HCT116 (cell line): Measurements from ENCODE around the gene TPPP2. TPM values are rescaled to one million over a fixed set of nuclear protein-coding genes. Genes with fewer than 3 reads are reported as not detected.
A peak's percentile ranks its signal among the peaks of the same experiment; 100 is the strongest.

ENCODE experiments used
- ATAC-seq: fragments of 200-7000 bp; cut with Tn5 transposase; 2 replicates; pipeline ENCODE4 v1.9.1; 2020; ENCODE audit warnings: mild to moderate bottlenecking, moderate library complexity
- BruUV-seq: library from RNA; stranded (reverse); fragments of 400-500 nt; replicated peaks from 2 replicates; lab custom pipeline; 2021; lab: Mats Ljungman, UMichigan
- CTCF ChIA-PET: fragments of 300-600 bp; sonication (Branson Sonifier 250); formaldehyde crosslinking; loops from one replicate; lab custom pipeline; 2021; ENCODE audit warnings: antibody characterized with exemption; lab: Charles Lee
- POLR2A ChIA-PET: fragments of 300-600, 350-600 bp; sonication (Branson Sonifier 250); formaldehyde crosslinking; loops from one replicate; lab custom pipeline; 2021; ENCODE audit warnings: antibody characterized with exemption; lab: Charles Lee
- RAD21 ChIA-PET, 2 experiments: fragments of 300-600 bp; sonication (Branson Sonifier 250); formaldehyde crosslinking; loops; one replicate each; lab custom pipeline; 2023; ENCODE audit warnings: low total read pairs in 2 of 2; ENCODE audit not compliant: uncharacterized antibody in 2 of 2, unreplicated experiment in 2 of 2, low non-redundant PET in 1 of 2; lab: Charles Lee
- DNase-seq: peaks from one replicate; pipeline ENCODE4 v3.0.0-alpha.2; 2010; ENCODE audit warnings: low read depth, low spot score
- H2AFZ ChIP-seq: fragments of 200-600 bp; shearing (Covaris generic), sonication (generic); 2 replicates; pipeline ENCODE4 v1.6.1; 2017; ENCODE audit warnings: low read depth, mixed run types, mixed read lengths, antibody characterized with exemption, low read length; ENCODE audit not compliant: poor library complexity, severe bottlenecking
- H3K27ac ChIP-seq: 2 replicates; pipeline ENCODE4 v1.5.1; 2012; ENCODE audit warnings: low read depth, low read length
- H3K27me3 ChIP-seq: fragments of 200-600 bp; sonication (generic); 2 replicates; pipeline ENCODE4 v1.6.1; 2016; ENCODE audit warnings: mixed run types, low read length, mixed read lengths; ENCODE audit not compliant: insufficient read depth
- H3K36me3 ChIP-seq, 2 experiments: fragments of 200-500 bp in 1 of 2; fragments of 200-600 bp in 1 of 2; sonication (Bioruptor generic) in 1 of 2; sonication (generic) in 1 of 2; 2 replicates each; pipeline versions ENCODE4 v1.5.1 to v1.6.1; 2014 to 2016; ENCODE audit warnings: low read length in 2 of 2, inconsistent platforms in 1 of 2, mixed read lengths in 1 of 2, mixed run types in 1 of 2; ENCODE audit not compliant: insufficient read depth in 2 of 2, control insufficient read depth in 1 of 2
- H3K4me1 ChIP-seq, 2 experiments: fragments of 200-600 bp in 1 of 2; sonication (generic) in 1 of 2; 2 replicates each; pipeline versions ENCODE4 v1.5.1 to v1.6.1; 2012 to 2017; ENCODE audit warnings: low read length in 2 of 2, inconsistent platforms in 1 of 2, mild to moderate bottlenecking in 1 of 2, mixed read lengths in 1 of 2, mixed run types in 1 of 2, moderate library complexity in 1 of 2; ENCODE audit not compliant: insufficient read depth in 2 of 2, control insufficient read depth in 1 of 2
- H3K4me2 ChIP-seq: fragments of 200-600 bp; sonication (generic); 2 replicates; pipeline ENCODE4 v1.6.1; 2017; ENCODE audit warnings: mixed run types, low read length, mixed read lengths
- H3K4me3 ChIP-seq, 2 experiments: fragments of 200-600 bp in 1 of 2; sonication (generic) in 1 of 2; replicated peaks in 1 of 2; 2 replicates each; pipeline ENCODE4 v1.5.1; 2011 to 2016; ENCODE audit warnings: low read length in 2 of 2, control low read depth in 1 of 2, low read depth in 1 of 2, mild to moderate bottlenecking in 1 of 2, mixed read lengths in 1 of 2, mixed run types in 1 of 2
- H3K79me2 ChIP-seq: fragments of 200-600 bp; sonication (generic); 2 replicates; pipeline ENCODE4 v1.6.1; 2017; ENCODE audit warnings: mild to moderate bottlenecking, mixed run types, low read length, moderate library complexity, mixed read lengths; ENCODE audit not compliant: insufficient read depth
- H3K9ac ChIP-seq: fragments of 200-600 bp; sonication (generic); 2 replicates; pipeline ENCODE4 v1.6.1; 2016; ENCODE audit warnings: low read length, mixed read lengths
- H3K9me2 ChIP-seq: fragments of 200-600 bp; sonication (generic), shearing (Covaris generic); 2 replicates; pipeline ENCODE4 v1.6.1; 2017; ENCODE audit warnings: mixed run types, mild to moderate bottlenecking, moderate library complexity; ENCODE audit not compliant: insufficient read depth
- H3K9me3 ChIP-seq, 2 experiments: fragments of 200-500 bp in 1 of 2; fragments of 200-600 bp in 1 of 2; sonication (Bioruptor generic) in 1 of 2; sonication (generic) in 1 of 2; 2 replicates each; pipeline ENCODE4 v1.6.1; 2014 to 2017; ENCODE audit warnings: low read length in 2 of 2, mixed read lengths in 2 of 2, inconsistent platforms in 1 of 2, low read depth in 1 of 2, mild to moderate bottlenecking in 1 of 2, mixed run types in 1 of 2, moderate library complexity in 1 of 2; ENCODE audit not compliant: control insufficient read depth in 1 of 2, insufficient read depth in 1 of 2
- H4K20me1 ChIP-seq: fragments of 200-600 bp; sonication (generic), shearing (Covaris generic); 2 replicates; pipeline ENCODE4 v1.6.1; 2017; ENCODE audit warnings: mixed run types, mild to moderate bottlenecking, moderate library complexity; ENCODE audit not compliant: insufficient read depth
- CEBPB ChIP-seq: IDR thresholded peaks from 2 replicates; pipeline ENCODE4 v1.6.1; 2012; ENCODE audit warnings: low read depth
- CTCF ChIP-seq, 3 experiments: fragments of 200-600 bp in 1 of 3; sonication (generic) in 1 of 3; IDR thresholded peaks in 2 of 3; conservative IDR thresholded peaks in 1 of 3; 2 replicates each; pipeline ENCODE4 v1.5.1; 2012 to 2017; ENCODE audit warnings: low read depth in 2 of 3, low read length in 2 of 3, antibody characterized with exemption in 1 of 3, borderline replicate concordance in 1 of 3, control low read depth in 1 of 3, mild to moderate bottlenecking in 1 of 3, mixed read lengths in 1 of 3, mixed run types in 1 of 3, moderate library complexity in 1 of 3; ENCODE audit not compliant: insufficient read depth in 1 of 3
- EGR1 ChIP-seq: IDR thresholded peaks from 2 replicates; pipeline ENCODE4 v1.6.1; 2012; ENCODE audit warnings: low read depth
- FOSL1 ChIP-seq: IDR thresholded peaks from 2 replicates; pipeline ENCODE4 v1.6.1; 2012; ENCODE audit warnings: low read depth
- JUND ChIP-seq: IDR thresholded peaks from 2 replicates; pipeline ENCODE4 v1.6.1; 2012
- RAD21 ChIP-seq: IDR thresholded peaks from 2 replicates; pipeline ENCODE4 v1.6.1; 2012; ENCODE audit warnings: low read depth, mild to moderate bottlenecking
- REST ChIP-seq: IDR thresholded peaks from 2 replicates; pipeline ENCODE4 v1.6.1; 2012; ENCODE audit warnings: low read depth
- SP1 ChIP-seq: IDR thresholded peaks from 2 replicates; pipeline ENCODE4 v1.6.1; 2012; ENCODE audit warnings: low read depth
- SRF ChIP-seq: IDR thresholded peaks from 2 replicates; pipeline ENCODE4 v1.6.1; 2012; ENCODE audit warnings: low read depth
- ZFX ChIP-seq: fragments of 450-650 bp; IDR thresholded peaks from 2 replicates; pipeline ENCODE4 v1.6.1; 2017
- intact Hi-C: fragments of 100-400 bp; cut with micrococcal nuclease; formaldehyde crosslinking; loops from 2 replicates; pipeline ENCODE4 v1.10.0; 2022
- total RNA-seq: library from RNA; stranded (reverse); gene quantifications from one replicate; pipeline ENCODE4 v1.2.1, GENCODE V29; 2021; ENCODE audit not compliant: unreplicated experiment

Gene TPPP2
- total RNA-seq, 1 experiment from 2014 or later, result not detected

- ChIA-PET CTCF (interaction anchor here (2.5 kb wide), 1 partner anchor 9 kb away, joined by 10 read pairs; no protein-coding TSS in a partner anchor), POLR2A (no interaction called here), RAD21 (no interaction called here)
- Histone ChIP-seq H3K27me3 (no peaks in the 10 kb centered on the region), H3K27ac (no peak overlapping the region), H3K9ac (no peak overlapping the region), H3K9me3 (no peaks in the 10 kb centered on the region), H3K79me2 (no peaks in the 10 kb centered on the region), H3K36me3 (no peaks in the 10 kb centered on the region; a peak in 1 of 4 replicates), H3K9me2 (no peaks in the 10 kb centered on the region)
- DNase-seq, result no peak
- no peak for ATAC-seq
- intact Hi-C loops, result no loop called here
- TF ChIP-seq CTCF (IDR thresholded peaks at IDR 0.05 in 2 of 3, conservative IDR thresholded peaks at IDR 0.05 in 1 of 3; ENCODE audit: borderline replicate concordance in 1 of 3, insufficient read depth in 1 of 3, low read depth in 2 of 3, low read length in 2 of 3), result no peak
- TF ChIP-seq CEBPB, result no peak
- no peak for TF ChIP-seq FOSL1
- no peak for TF ChIP-seq SRF
- TF ChIP-seq, all 23 proteins: peak for 0
- Histone ChIP-seq H2AFZ (no peak overlapping the region), H3K4me3 (no peak overlapping the region), H3K4me1 (peaks cover 14 to 21% of the 10 kb centered on the region in 2 experiments; a peak in 3 of 4 replicates), H4K20me1 (no peaks in the 10 kb centered on the region), H3K4me2 (no peak overlapping the region)
- BruUV-seq, result no TSS peak
Measured at GRCh38 chr14:21023174-21023573, 6.8 kb upstream of the TPPP2 start.

GRCh38 chr14:21023817-21024584 is 6.0 kb upstream of the TPPP2 start:
- Histone ChIP-seq H4K20me1 (no peaks in the 10 kb centered on the region), H2AFZ (no peak overlapping the region), H3K79me2 (no peaks in the 10 kb centered on the region), H3K9ac (peak overlapping the region; percentile 66), H3K4me2 (peak overlapping the region; percentile 85), H3K4me3 (peak overlapping the region; percentile 66 to 72), H3K9me3 (no peaks in the 10 kb centered on the region), H3K27ac (peak overlapping the region; percentile 46; the same call in 1 of the 2 replicates), H3K4me1 (peaks cover 14 to 21% of the 10 kb centered on the region in 2 experiments; a peak in 3 of 4 replicates), H3K36me3 (no peaks in the 10 kb centered on the region), H3K27me3 (no peaks in the 10 kb centered on the region), H3K9me2 (no peaks in the 10 kb centered on the region)
- intact Hi-C loops, result no loop called here
- RAD21 ChIA-PET, result no interaction called here
- no peak for DNase-seq
- CTCF ChIA-PET, result interaction anchor here (2.5 kb wide), 1 partner anchor 9 kb away, joined by 10 read pairs; no protein-coding TSS in a partner anchor
- BruUV-seq, result no TSS peak
- POLR2A ChIA-PET, result no interaction called here
- ATAC-seq, result no peak
- TF ChIP-seq EGR1 (no peak), REST (no peak), ZFX (no peak), JUND (no peak), RAD21 (no peak), SP1 (no peak), SRF (no peak), CTCF (IDR thresholded peaks at IDR 0.05 in 2 of 3, conservative IDR thresholded peaks at IDR 0.05 in 1 of 3; ENCODE audit: borderline replicate concordance in 1 of 3, insufficient read depth in 1 of 3, low read depth in 2 of 3, low read length in 2 of 3) (no peak)
